A549 (cell line): ENCODE results near the gene H2BK1.

Experiments
- CEBPB ChIP-seq, 2 experiments: fragments of >200 bp in 1 of 2; sonication (Bioruptor Twin) in 1 of 2; formaldehyde crosslinking in 1 of 2; IDR thresholded peaks; 2 replicates each; pipeline ENCODE4 v1.6.1; 2012 to 2016
- POLR2A ChIP-seq: IDR thresholded peaks from 2 replicates; pipeline ENCODE4 v1.6.1; 2012; ENCODE audit warnings: mild to moderate bottlenecking, low read length
- RFX5 ChIP-seq: fragments of 450-650 bp; IDR thresholded peaks from 2 replicates; pipeline ENCODE4 v1.7.1; 2014; ENCODE audit warnings: antibody characterized with exemption, mild to moderate bottlenecking, moderate library complexity
- SMC3 ChIP-seq: fragments of >200 bp; sonication (Bioruptor Twin); formaldehyde crosslinking; IDR thresholded peaks from 3 replicates; pipeline ENCODE4 v1.6.1; 2018; ENCODE audit warnings: inconsistent platforms
- TF ChIP-seq, protein P1 (sequence below): fragments of >200 bp; sonication (Bioruptor Twin); formaldehyde crosslinking; IDR thresholded peaks from 3 replicates; pipeline ENCODE4 v1.6.1; 2016

- TF ChIP-seq, protein P1, sequence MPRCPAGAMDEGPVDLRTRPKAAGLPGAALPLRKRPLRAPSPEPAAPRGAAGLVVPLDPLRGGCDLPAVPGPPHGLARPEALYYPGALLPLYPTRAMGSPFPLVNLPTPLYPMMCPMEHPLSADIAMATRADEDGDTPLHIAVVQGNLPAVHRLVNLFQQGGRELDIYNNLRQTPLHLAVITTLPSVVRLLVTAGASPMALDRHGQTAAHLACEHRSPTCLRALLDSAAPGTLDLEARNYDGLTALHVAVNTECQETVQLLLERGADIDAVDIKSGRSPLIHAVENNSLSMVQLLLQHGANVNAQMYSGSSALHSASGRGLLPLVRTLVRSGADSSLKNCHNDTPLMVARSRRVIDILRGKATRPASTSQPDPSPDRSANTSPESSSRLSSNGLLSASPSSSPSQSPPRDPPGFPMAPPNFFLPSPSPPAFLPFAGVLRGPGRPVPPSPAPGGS, result no peak
- TF ChIP-seq POLR2A (no peak), RFX5 (no peak), SMC3 (no peak), CEBPB (IDR thresholded peaks at IDR 0.05) (no peak)
These were observed 23.5 kb downstream of the H2BK1 start, which contains the start of gene ASB10 for GRCh38 chr7:151186640-151187408.
